ENCODE data around the gene ZNF470. TPM values are rescaled to one million over a fixed set of nuclear protein-coding genes. Genes with fewer than 3 reads are reported as not detected.

Gene ZNF470
- total RNA-seq, 1 donor from 2014 or later: 3.2 TPM

DNA sequence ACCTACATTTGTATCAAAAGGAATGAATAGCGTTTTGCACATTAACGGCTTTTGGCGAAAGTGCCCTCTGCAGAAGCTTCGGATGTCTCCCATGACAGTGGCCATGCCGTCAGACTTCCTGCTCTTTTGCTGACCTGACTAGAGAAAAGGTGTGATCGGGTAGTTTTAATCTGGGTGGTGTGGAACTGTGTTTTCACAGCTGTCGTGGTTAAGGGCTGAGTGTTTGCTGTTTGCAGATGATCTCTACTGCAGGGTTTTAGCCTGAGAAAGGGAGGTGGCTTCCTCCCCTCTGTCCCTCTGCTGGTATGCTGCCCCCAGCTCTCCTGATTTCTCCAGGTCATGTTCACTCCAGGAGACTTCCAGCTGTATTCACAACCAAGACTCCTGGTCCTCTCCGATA is 50.3 kb downstream of the ZNF470 start:
- H3K27me3 ChIP-seq: no peaks in the 10 kb centered on the region
- H3K4me1 ChIP-seq: no peaks in the 10 kb centered on the region
- no peak for DNase-seq (ENCODE audit: extremely low spot score in 2 of 2)
- peaks cover 41% of the 10 kb centered on the region for H3K9me3 ChIP-seq
- H3K4me3 ChIP-seq: no peak overlapping the region
- H3K27ac ChIP-seq: no peak overlapping the region
- intact Hi-C loops (cut with DNase I): no loop called here
- H3K36me3 ChIP-seq: peaks cover 0 to 61% of the 10 kb centered on the region in 2 donors
- no peak for TF ChIP-seq POLR2A (IDR thresholded peaks at IDR 0.05)
- TF ChIP-seq, protein P1, sequence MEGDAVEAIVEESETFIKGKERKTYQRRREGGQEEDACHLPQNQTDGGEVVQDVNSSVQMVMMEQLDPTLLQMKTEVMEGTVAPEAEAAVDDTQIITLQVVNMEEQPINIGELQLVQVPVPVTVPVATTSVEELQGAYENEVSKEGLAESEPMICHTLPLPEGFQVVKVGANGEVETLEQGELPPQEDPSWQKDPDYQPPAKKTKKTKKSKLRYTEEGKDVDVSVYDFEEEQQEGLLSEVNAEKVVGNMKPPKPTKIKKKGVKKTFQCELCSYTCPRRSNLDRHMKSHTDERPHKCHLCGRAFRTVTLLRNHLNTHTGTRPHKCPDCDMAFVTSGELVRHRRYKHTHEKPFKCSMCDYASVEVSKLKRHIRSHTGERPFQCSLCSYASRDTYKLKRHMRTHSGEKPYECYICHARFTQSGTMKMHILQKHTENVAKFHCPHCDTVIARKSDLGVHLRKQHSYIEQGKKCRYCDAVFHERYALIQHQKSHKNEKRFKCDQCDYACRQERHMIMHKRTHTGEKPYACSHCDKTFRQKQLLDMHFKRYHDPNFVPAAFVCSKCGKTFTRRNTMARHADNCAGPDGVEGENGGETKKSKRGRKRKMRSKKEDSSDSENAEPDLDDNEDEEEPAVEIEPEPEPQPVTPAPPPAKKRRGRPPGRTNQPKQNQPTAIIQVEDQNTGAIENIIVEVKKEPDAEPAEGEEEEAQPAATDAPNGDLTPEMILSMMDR (IDR thresholded peaks at IDR 0.05): no peak
- no peak for TF ChIP-seq POLR2AphosphoS5 (IDR thresholded peaks at IDR 0.05; ENCODE audit: insufficient read depth in 1 of 2, low read depth in 1 of 2)

DNA sequence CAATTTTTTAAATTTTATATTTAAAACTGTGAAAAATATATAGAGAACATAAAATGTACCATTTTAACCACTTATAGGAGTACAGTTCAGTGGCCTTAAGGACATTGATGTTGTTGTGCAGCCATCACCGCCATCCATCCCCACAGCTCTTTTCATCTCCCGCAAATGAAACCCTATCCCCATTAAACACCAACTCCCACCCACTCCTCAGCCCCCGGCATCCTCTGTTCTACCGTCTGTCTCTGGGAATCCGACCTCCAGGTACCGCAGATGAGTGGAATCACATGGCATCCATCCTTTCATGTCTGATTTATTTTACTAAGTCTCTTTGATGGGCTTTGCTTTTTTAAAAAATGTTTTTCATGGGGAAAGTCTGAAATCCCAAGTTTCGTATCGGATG is 51.9 kb downstream of the ZNF470 start:
- H3K27ac ChIP-seq: no peak overlapping the region
- peaks cover 49% of the 10 kb centered on the region for H3K9me3 ChIP-seq
- intact Hi-C loops (cut with DNase I): no loop called here
- peaks cover 0 to 63% of the 10 kb centered on the region in 2 donors for H3K36me3 ChIP-seq
- no peaks in the 10 kb centered on the region for H3K4me1 ChIP-seq
- H3K27me3 ChIP-seq: no peaks in the 10 kb centered on the region
- no peak for DNase-seq (ENCODE audit: extremely low spot score in 2 of 2)
- no peak for TF ChIP-seq POLR2AphosphoS5 (IDR thresholded peaks at IDR 0.05; ENCODE audit: insufficient read depth in 1 of 2, low read depth in 1 of 2)
- TF ChIP-seq POLR2A (IDR thresholded peaks at IDR 0.05): no peak
- TF ChIP-seq, protein P1 (IDR thresholded peaks at IDR 0.05): no peak
- no peak overlapping the region for H3K4me3 ChIP-seq

- Histone ChIP-seq H3K4me1 (no peaks in the 10 kb centered on the region), H3K36me3 (peaks cover 0 to 70% of the 10 kb centered on the region in 2 donors), H3K27me3 (no peaks in the 10 kb centered on the region), H3K9me3 (peaks cover 34% of the 10 kb centered on the region), H3K4me3 (no peak overlapping the region), H3K27ac (no peak overlapping the region)
- intact Hi-C loops (cut with DNase I): no loop called here
- TF ChIP-seq, protein P1 (IDR thresholded peaks at IDR 0.05): no peak
- no peak for TF ChIP-seq POLR2A (IDR thresholded peaks at IDR 0.05)
- no peak for TF ChIP-seq POLR2AphosphoS5 (IDR thresholded peaks at IDR 0.05; ENCODE audit: insufficient read depth in 1 of 2, low read depth in 1 of 2)
- no peak for DNase-seq (ENCODE audit: extremely low spot score in 2 of 2)
Observed at GRCh38 chr19:56622374-56622773, 55.1 kb downstream of the ZNF470 start.

GRCh38 chr19:56623006-56623405 is 55.7 kb downstream of the ZNF470 start:
- intact Hi-C loops (cut with DNase I): no loop called here
- Histone ChIP-seq H3K27me3 (no peaks in the 10 kb centered on the region), H3K9me3 (peaks cover 34% of the 10 kb centered on the region), H3K27ac (no peak overlapping the region), H3K4me1 (no peaks in the 10 kb centered on the region), H3K4me3 (no peak overlapping the region), H3K36me3 (peaks cover 0 to 63% of the 10 kb centered on the region in 2 donors)
- TF ChIP-seq POLR2A (IDR thresholded peaks at IDR 0.05) (no peak), POLR2AphosphoS5 (IDR thresholded peaks at IDR 0.05; ENCODE audit: insufficient read depth in 1 of 2, low read depth in 1 of 2) (no peak)
- TF ChIP-seq, protein P1 (IDR thresholded peaks at IDR 0.05): no peak
- no peak for DNase-seq (ENCODE audit: extremely low spot score in 2 of 2)

DNA sequence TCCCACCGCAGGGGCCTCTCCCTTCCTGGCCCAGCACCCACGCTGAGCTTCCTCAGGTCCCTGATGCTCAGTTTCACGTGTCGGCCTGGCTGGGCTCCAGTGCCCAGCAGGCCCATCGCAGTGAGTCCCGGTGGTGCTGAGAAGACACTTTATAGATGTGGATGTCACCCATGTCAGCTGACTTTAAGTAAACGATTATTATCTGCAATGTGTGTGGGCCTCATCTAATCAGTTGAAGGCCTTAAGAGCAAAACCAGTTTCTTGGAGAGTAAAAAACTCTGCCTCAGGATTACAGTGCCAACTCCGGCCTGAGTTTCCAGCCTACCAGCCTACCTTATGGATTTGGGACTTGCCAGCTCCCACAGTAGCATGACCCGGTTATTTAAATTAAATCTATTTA is 58.4 kb downstream of the ZNF470 start:
- DNase-seq (ENCODE audit: extremely low spot score in 2 of 2): no peak
- no peak overlapping the region for H3K4me3 ChIP-seq
- H3K27me3 ChIP-seq: no peaks in the 10 kb centered on the region
- H3K9me3 ChIP-seq: peaks cover 38% of the 10 kb centered on the region
- peaks cover 0 to 49% of the 10 kb centered on the region in 2 donors for H3K36me3 ChIP-seq
- intact Hi-C loops (cut with DNase I): no loop called here
- no peak overlapping the region for H3K27ac ChIP-seq
- TF ChIP-seq POLR2AphosphoS5 (IDR thresholded peaks at IDR 0.05; ENCODE audit: insufficient read depth in 1 of 2, low read depth in 1 of 2) (no peak), POLR2A (IDR thresholded peaks at IDR 0.05) (no peak)
- TF ChIP-seq, protein P1 (IDR thresholded peaks at IDR 0.05): no peak
- no peaks in the 10 kb centered on the region for H3K4me1 ChIP-seq
